HL-60 (cell line): ENCODE measurements around the gene RNF175.

Source experiments
- DNase-seq, 2 experiments: peaks; one replicate each; pipeline ENCODE4 v3.0.0-alpha.2; 2010 to 2020; ENCODE audit warnings: low read depth in 1 of 2, low spot score in 1 of 2
- H3K27ac ChIP-seq: fragments of 250-450 bp; sonication (Bioruptor Pico); replicated peaks from 2 replicates; pipeline ENCODE4 v1.5.1; 2020; ENCODE audit warnings: mild to moderate bottlenecking, moderate library complexity
- H3K27me3 ChIP-seq: fragments of 250-450 bp; sonication (Bioruptor Pico); 2 replicates; pipeline ENCODE4 v1.5.1; 2021; ENCODE audit warnings: mild to moderate bottlenecking, moderate library complexity; ENCODE audit not compliant: insufficient read depth, poor library complexity, severe bottlenecking
- H3K4me3 ChIP-seq: replicated peaks from 2 replicates; pipeline ENCODE4 v1.5.1; 2011; ENCODE audit warnings: mild to moderate bottlenecking, control low read depth, low read length; ENCODE audit not compliant: insufficient read depth
- GABPA ChIP-seq: IDR thresholded peaks from 2 replicates; pipeline ENCODE4 v1.6.1; 2012; ENCODE audit warnings: low read depth
- POLR2AphosphoS5 ChIP-seq: IDR thresholded peaks from 2 replicates; pipeline ENCODE4 v1.6.1; 2012; ENCODE audit warnings: low read depth
- SPI1 ChIP-seq: IDR thresholded peaks from 2 replicates; pipeline ENCODE4 v1.6.1; 2012; ENCODE audit warnings: low read depth, mild to moderate bottlenecking, borderline replicate concordance
- TF ChIP-seq, protein P1 (sequence below): IDR thresholded peaks from one replicate; pipeline ENCODE4 v1.5.1; 2011; ENCODE audit warnings: low read length, control low read depth, inconsistent platforms; ENCODE audit not compliant: insufficient read depth
- TF ChIP-seq, protein P2 (sequence below): IDR thresholded peaks from 2 replicates; pipeline ENCODE4 v1.6.1; 2012; ENCODE audit warnings: low read depth; ENCODE audit not compliant: insufficient replicate concordance

The RNF175 gene

DNA sequence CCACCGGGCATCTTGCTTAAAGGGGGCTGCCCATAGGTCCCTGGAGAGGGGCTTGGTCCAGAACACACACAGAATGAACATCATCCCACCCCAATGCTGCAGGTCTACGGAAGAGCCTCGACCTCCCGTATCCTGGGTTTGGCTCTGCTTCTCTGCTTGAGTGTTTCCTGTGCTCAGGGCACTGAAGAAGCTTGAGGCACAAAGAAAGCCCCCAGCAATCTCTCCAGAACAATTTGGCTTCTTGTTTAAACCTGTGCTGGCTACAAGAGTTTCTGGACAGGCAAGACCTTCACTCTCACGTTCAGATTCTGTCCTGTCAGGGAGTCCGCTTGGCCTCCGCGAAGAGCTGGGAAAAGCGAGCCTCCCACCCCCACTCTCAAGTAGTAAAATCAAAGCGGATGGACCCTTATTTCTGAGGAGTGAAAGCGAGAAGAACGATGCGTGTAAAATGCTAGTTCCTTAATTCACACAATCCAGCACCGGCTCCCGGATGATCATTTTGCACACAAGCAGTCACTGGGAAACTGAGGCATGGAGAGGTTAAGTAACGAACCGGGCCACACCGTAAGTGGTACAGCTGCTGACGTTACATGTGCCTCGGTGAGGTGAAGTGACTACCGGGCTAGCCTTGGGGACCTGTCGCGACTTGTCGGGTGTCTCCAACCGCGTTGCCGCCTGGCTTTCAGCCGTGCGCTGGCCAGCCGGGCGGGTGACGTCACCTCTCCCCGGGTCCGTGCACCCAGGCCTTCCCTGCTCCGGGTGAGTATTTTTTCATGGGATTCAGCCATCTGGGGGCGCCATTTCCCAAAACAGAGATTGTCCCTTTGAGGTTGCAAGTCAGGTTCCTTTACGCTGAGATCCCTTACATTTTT is 32.2 kb upstream of the RNF175 start:
- Histone ChIP-seq H3K27me3 (peaks cover 78% of the 10 kb centered on the region), H3K27ac (no peak overlapping the region), H3K4me3 (peak overlapping the region; percentile 2)
- TF ChIP-seq, protein P1, sequence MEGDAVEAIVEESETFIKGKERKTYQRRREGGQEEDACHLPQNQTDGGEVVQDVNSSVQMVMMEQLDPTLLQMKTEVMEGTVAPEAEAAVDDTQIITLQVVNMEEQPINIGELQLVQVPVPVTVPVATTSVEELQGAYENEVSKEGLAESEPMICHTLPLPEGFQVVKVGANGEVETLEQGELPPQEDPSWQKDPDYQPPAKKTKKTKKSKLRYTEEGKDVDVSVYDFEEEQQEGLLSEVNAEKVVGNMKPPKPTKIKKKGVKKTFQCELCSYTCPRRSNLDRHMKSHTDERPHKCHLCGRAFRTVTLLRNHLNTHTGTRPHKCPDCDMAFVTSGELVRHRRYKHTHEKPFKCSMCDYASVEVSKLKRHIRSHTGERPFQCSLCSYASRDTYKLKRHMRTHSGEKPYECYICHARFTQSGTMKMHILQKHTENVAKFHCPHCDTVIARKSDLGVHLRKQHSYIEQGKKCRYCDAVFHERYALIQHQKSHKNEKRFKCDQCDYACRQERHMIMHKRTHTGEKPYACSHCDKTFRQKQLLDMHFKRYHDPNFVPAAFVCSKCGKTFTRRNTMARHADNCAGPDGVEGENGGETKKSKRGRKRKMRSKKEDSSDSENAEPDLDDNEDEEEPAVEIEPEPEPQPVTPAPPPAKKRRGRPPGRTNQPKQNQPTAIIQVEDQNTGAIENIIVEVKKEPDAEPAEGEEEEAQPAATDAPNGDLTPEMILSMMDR = no peak
- TF ChIP-seq SPI1 = no peak
- TF ChIP-seq POLR2AphosphoS5 = no peak
- TF ChIP-seq, protein P2, sequence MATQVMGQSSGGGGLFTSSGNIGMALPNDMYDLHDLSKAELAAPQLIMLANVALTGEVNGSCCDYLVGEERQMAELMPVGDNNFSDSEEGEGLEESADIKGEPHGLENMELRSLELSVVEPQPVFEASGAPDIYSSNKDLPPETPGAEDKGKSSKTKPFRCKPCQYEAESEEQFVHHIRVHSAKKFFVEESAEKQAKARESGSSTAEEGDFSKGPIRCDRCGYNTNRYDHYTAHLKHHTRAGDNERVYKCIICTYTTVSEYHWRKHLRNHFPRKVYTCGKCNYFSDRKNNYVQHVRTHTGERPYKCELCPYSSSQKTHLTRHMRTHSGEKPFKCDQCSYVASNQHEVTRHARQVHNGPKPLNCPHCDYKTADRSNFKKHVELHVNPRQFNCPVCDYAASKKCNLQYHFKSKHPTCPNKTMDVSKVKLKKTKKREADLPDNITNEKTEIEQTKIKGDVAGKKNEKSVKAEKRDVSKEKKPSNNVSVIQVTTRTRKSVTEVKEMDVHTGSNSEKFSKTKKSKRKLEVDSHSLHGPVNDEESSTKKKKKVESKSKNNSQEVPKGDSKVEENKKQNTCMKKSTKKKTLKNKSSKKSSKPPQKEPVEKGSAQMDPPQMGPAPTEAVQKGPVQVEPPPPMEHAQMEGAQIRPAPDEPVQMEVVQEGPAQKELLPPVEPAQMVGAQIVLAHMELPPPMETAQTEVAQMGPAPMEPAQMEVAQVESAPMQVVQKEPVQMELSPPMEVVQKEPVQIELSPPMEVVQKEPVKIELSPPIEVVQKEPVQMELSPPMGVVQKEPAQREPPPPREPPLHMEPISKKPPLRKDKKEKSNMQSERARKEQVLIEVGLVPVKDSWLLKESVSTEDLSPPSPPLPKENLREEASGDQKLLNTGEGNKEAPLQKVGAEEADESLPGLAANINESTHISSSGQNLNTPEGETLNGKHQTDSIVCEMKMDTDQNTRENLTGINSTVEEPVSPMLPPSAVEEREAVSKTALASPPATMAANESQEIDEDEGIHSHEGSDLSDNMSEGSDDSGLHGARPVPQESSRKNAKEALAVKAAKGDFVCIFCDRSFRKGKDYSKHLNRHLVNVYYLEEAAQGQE = no peak
- no peak for TF ChIP-seq GABPA
- peak in 1 of 2 experiments; percentile 18 for DNase-seq

DNA sequence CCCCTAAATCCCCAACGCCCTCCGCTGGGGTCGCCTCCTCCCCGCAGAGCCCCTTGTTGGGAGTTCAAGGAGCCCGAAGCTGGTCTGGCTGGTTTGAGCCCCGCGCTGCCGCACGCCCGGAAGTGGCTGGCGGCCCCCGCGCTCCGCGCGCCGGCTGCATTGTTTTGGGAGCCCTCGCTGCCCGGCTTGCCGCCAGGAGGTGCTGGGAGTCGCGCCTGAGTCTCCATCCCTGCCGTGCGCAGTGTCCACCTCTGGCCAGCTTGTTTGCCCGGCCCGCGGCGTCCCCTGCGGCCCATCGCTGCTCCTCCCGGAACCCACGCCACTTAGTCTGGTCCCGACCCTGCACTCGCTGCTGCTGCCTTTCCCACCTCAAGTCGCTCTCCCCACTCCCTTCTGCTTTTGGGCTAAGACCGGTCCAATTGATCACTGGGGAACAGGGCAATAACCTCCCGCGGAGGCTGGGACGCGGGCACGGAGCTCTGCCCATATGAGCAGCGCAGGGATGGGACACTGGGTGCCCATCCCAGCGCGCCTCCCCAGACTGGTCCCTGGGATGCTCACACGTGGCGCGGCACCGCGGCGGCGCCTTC is 31.2 kb upstream of the RNF175 start:
- H3K27ac ChIP-seq = no peak overlapping the region
- H3K27me3 ChIP-seq = peaks cover 85% of the 10 kb centered on the region
- TF ChIP-seq, protein P2 = no peak
- TF ChIP-seq POLR2AphosphoS5 (no peak), SPI1 (no peak), GABPA (no peak)
- TF ChIP-seq, protein P1 = no peak
- DNase-seq = no peak
- peak overlapping the region; percentile 17 for H3K4me3 ChIP-seq

DNA sequence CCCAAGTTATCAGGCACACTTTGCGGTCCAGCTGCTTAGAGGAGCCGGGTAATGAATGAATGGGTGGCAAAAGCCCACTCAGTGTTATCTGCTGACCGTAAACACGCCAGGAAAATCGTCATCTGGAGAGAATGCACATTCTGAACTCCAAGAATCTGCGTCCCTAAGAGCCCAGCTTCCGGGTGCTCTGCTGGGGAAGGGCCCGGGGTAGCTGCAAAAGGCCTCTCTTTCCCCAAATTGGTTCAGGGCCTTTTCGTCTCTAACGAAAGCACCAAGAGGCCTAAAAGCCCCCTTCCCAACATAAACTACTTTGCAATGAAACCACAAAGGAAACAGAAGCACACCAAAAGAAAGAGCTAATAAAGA is 30.7 kb upstream of the RNF175 start:
- Histone ChIP-seq H3K4me3 (no peak overlapping the region), H3K27me3 (peaks cover 90% of the 10 kb centered on the region), H3K27ac (no peak overlapping the region)
- TF ChIP-seq GABPA (no peak), SPI1 (no peak), POLR2AphosphoS5 (no peak)
- TF ChIP-seq, protein P2 = no peak
- TF ChIP-seq, protein P1 = no peak
- no peak for DNase-seq
